ENCODE results near the gene NANOGP8.

DNA sequence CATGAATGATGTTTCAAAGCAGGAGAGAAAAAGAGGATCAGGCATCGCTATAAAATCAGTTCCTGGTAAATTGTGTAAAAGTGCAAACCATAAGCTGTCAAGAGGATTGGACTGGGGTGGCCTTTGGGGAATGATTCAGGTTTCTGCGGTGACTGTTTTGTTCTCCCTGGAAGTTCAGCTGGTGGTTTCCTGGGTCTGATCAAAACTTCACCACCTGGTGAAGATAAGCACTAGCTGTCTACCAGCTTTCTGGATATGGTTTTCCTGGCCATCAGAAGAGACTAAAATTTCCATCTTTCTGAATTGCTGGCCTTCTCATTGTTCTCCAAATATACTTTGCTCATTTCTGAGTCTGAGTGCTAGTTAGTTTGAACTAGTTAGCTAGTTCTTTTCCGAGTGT lies 2.7 kb upstream of the NANOGP8 start:
- TF ChIP-seq POLR2AphosphoS5 (IDR thresholded peaks at IDR 0.05; ENCODE audit: borderline replicate concordance, low read depth, low read length) (no peak), FOXP2 (optimal IDR thresholded peaks at IDR 0.05; ENCODE audit: control extremely low read depth, extremely low read length, insufficient read depth) (no peak), EZH2 (IDR thresholded peaks at IDR 0.05) (no peak)
